ENCODE data around the gene NLRP10.

DNA sequence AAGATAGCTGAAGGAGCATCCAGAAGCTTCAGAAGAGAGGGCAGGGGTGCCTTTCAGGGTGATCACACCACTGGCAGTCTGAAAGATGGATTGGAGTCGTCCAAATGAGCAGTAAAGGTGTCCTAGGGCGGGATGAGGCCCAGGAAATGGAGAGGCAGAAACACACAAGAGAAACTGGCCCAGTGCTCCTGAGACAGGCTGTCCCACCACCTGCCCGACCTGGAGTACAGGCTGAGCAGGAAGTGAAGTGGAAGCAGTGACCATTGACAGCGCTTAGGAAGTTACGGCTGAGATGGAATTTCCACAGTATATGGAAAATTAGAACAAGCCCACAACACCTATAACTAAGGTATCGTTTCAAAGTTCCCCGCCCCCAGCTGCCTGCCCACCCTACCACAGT, 37.9 kb upstream of the NLRP10 start:
- no peak for TF ChIP-seq POLR2A (IDR thresholded peaks at IDR 0.05)
- TF ChIP-seq, protein P1, sequence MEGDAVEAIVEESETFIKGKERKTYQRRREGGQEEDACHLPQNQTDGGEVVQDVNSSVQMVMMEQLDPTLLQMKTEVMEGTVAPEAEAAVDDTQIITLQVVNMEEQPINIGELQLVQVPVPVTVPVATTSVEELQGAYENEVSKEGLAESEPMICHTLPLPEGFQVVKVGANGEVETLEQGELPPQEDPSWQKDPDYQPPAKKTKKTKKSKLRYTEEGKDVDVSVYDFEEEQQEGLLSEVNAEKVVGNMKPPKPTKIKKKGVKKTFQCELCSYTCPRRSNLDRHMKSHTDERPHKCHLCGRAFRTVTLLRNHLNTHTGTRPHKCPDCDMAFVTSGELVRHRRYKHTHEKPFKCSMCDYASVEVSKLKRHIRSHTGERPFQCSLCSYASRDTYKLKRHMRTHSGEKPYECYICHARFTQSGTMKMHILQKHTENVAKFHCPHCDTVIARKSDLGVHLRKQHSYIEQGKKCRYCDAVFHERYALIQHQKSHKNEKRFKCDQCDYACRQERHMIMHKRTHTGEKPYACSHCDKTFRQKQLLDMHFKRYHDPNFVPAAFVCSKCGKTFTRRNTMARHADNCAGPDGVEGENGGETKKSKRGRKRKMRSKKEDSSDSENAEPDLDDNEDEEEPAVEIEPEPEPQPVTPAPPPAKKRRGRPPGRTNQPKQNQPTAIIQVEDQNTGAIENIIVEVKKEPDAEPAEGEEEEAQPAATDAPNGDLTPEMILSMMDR (IDR thresholded peaks at IDR 0.05) = no peak
